PC-3 (cell line): ENCODE results near the gene DPH6.

Experiments used
- EZH2 ChIP-seq: fragments of 300-600 bp; sonication (generic); IDR thresholded peaks from one replicate; pipeline ENCODE4 v1.6.1; 2017; ENCODE audit warnings: antibody characterized with exemption, mild to moderate bottlenecking, low read length; ENCODE audit not compliant: unreplicated experiment
- EZH2phosphoT487 ChIP-seq: fragments of 300-600 bp; sonication (generic); IDR thresholded peaks from 2 replicates; pipeline ENCODE4 v1.6.1; 2018; ENCODE audit warnings: mild to moderate bottlenecking, antibody characterized with exemption, low read length, borderline replicate concordance
- TF ChIP-seq, protein P1 (sequence below): fragments of 300-600 bp; sonication (generic); conservative IDR thresholded peaks from 2 replicates; pipeline ENCODE4 v1.5.1; 2017; ENCODE audit warnings: antibody characterized with exemption, low read depth, mild to moderate bottlenecking, low read length

- TF ChIP-seq EZH2 (no peak), EZH2phosphoT487 (no peak)
- TF ChIP-seq, protein P1, sequence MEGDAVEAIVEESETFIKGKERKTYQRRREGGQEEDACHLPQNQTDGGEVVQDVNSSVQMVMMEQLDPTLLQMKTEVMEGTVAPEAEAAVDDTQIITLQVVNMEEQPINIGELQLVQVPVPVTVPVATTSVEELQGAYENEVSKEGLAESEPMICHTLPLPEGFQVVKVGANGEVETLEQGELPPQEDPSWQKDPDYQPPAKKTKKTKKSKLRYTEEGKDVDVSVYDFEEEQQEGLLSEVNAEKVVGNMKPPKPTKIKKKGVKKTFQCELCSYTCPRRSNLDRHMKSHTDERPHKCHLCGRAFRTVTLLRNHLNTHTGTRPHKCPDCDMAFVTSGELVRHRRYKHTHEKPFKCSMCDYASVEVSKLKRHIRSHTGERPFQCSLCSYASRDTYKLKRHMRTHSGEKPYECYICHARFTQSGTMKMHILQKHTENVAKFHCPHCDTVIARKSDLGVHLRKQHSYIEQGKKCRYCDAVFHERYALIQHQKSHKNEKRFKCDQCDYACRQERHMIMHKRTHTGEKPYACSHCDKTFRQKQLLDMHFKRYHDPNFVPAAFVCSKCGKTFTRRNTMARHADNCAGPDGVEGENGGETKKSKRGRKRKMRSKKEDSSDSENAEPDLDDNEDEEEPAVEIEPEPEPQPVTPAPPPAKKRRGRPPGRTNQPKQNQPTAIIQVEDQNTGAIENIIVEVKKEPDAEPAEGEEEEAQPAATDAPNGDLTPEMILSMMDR: no peak
Measured at GRCh38 chr15:35595656-35596055, 49.7 kb upstream of the DPH6 start.
